GM21381 (cell line): ENCODE data around the gene SEL1L2.

ENCODE experiments used
- ATAC-seq: cut with Tn5 transposase; IDR thresholded peaks from one replicate; pipeline ENCODE4 v1.9.1; 2021; ENCODE audit warnings: mild to moderate bottlenecking, moderate library complexity; ENCODE audit not compliant: unreplicated experiment

The SEL1L2 gene

DNA sequence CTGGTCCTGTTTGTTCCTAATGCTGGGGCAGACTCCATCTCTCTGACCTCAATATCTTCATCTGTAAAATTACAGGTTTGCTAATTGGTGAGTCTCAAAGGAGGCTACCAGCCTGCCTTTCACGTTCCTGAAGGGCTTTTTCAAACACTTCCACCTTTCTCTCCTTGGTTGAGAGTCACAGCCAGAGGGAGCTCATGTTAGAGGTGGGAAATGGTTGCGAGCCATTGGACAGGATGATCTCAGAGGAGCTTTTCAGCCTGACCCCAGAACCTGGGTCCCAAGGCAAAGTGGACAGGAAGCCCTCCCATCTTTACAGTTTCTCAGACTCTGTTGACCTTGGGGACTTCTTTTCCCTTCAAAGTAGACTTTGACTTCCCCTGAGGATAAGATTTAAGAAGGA lies 168.0 kb downstream of the SEL1L2 start:
- ATAC-seq = no peak

DNA sequence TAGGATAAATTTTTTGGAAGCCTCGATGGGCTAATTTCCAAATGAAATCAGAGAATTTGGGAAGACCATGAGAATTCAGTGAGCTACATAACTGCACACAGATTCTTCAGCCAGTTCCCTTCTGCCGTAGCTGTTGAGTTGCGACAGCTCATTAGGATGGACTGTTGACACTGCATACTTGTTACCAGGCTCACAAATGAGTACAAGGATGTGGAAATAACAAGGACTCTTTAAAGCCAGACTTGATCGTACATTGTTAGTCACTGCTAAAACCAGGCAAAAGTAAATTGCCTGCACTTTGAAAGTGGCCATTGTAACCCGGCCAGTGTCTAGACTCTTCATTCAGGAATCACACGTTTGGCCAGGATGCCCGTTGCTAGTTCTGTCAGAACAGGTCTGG lies 168.5 kb downstream of the SEL1L2 start:
- ATAC-seq = no peak

DNA sequence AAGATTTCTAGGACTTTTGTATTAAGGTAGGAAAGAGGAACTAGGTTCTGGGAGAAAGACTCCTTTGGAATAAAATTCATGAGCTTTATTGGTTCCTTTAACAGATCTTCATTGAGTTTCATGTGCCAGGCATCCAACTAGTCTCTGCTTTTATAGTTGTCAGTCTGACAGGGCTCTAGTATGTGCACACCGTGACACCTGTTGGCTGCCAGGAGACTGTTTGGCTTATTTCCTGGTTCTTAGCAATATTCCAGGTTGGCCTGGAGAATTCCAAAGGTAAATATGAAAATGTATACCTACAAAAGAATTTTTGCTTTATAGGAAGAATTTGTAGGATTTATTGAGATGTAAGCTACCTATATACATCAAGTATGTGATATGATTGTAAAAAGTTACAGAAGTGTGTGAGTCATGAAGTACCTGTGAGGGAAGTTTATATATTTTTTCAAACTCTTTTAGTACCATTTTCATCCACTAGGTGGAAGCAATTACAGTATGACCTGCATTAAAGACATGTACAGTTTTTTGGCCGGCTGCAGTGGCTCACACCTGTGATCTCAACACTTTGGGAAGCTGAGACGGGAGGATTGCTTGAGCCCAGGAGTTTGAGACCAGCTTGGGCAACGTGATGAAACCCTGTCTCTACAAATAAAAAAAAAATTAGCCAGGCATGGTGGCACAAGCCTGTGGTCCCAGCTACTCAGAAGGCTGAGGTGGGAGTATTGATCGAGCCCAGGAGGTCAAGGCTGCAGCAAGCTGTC lies 170.3 kb downstream of the SEL1L2 start:
- peak; percentile 74 for ATAC-seq

- ATAC-seq = no peak
These were observed 173.1 kb downstream of the SEL1L2 start for GRCh38 chr20:13817342-13817741.

GRCh38 chr20:13816757-13817156 lies 173.7 kb downstream of the SEL1L2 start:
- ATAC-seq = no peak

DNA sequence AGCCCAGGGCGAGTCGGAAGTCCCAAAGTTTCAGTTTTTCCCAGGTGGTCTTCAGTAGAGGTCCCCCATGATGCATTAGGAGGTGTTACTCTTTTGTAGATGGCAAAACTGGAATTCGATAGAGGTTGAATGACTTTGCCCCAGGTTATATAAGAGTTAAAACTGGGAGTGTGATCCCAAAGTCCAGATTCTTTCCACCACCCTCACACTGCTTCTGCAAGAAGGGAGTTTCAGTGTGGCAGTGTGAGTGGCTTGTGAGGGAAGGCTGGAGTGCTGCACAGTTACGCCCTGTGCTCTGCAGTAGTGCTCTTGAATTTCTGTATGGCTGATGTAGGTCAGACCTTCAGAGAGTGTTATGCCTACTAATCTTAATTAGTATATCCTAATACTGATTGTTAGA lies 175.7 kb downstream of the SEL1L2 start:
- ATAC-seq = no peak

DNA sequence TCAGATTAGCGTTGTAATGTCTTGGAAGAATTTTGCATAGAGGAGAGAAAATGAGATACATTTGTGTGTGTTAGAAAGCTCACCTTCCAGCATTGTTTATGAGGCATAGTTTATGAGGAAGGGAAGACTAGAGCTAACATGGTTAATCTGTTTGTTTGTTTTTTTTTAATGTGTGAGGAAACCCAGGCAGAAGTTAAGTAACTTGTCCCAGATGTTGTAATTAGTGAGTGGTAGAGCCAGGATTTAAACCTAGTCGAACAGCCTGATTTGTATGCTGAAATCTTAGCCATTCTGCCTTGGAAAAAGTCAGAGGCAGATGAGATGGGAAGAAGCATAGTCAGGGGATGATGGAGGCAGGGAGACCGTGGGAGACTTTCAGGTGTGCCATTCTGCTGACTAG lies 176.5 kb downstream of the SEL1L2 start:
- no peak for ATAC-seq

DNA sequence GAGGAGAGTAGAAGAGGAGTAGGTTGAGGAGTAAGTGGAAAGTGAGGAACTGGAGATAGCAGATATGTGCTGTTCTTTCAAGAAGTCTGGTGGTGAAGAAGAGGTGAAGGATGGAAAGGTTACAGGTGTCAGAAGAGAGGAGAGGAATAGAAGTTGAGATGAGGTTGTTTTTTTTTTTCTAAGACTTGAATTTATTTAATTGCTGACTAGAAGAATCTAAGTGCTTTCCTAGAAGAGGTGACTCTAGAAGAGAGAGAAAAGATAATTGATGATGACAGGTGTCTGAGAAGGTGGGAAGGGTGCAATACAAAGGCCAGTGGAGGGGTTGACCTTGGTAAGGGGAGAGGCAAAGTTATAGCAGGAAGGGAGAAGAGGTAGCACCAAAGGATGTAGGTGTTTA lies 180.0 kb downstream of the SEL1L2 start:
- ATAC-seq = no peak

- no peak for ATAC-seq
These were observed 180.6 kb downstream of the SEL1L2 start for GRCh38 chr20:13809855-13810254.

- no peak for ATAC-seq
These were observed 181.0 kb downstream of the SEL1L2 start for GRCh38 chr20:13809373-13809772.

DNA sequence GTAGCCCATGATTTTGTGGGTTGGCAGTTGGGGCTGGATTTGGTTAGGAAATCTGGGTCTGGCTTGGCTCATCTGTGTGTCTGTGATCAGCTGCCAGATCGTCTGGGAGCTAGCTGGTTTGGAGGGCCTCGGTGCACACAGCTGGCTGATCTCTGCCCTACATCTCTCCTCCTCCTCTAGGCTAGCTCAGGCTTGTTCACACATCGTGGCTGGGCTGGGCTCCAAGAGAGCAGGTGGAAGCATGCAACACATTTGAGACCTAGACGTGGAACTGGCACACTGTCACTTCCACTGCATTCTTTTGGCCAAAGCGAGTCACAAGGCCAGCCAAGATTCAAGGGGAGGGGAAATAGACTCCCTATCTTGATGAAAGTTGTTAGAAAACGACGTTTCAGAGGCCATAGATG lies 189.7 kb downstream of the SEL1L2 start:
- no peak for ATAC-seq

DNA sequence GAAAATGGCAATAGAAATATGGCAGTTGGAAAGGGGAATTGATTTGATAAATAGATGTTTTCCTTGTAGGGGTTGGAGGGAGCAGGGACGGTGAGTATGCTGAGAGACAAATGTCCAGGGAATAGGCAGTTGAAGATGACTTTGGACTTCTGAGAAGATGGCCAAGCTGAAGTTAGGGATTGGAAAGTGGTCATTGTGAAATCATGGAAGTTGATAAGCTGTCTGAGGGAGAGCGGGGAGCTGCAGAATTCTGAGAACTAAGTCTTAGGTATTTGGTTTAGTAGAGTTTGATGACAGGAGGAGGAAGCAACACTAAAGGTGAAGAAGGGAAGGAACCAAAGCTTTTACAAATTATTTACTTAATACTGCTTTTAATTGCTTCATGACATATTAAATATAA lies 190.4 kb downstream of the SEL1L2 start:
- no peak for ATAC-seq
